ENCODE measurements around the gene SFXN4.
"Not testable (repeated sequence)": the region's sequence is repeated elsewhere in the genome, so short reads cannot be mapped to it uniquely, and the experiment has no call there.

SFXN4 gene

DNA sequence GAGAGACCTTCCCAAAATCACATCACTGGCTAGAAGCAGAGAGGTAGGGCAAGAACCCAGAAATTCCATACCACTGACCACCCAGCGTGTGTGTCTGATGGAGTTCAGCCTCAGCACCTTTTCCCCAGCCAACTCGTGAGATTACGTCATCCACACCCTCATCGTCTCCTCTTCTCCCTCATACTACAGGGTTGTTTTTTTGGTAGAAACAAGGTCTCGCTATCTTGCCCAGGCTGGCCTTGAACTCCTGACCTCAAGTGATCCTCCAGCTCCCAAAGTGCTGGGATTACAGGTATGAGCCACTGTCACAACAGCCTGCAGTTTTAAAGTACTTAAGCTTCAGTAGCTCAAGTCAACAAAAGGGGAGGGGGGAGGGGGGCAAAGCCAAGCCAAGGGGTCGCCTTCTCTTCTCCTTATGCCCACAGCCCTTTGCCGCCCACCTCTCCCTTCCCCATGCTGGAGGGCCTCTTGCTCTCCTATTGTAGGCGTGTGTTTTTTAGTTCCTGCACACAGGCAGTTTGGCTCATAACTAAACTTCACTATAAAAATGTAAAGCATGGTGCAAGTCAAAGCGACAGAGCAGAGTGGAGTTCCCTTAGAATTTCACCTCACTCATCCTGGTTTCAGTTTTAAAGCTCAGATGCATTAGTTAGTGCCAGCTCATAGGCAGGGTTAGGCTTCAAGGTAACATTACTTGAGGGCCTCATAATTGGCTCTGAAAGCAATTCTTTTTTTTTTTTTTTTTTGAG, 18.3 kb upstream of the SFXN4 start:
- Histone ChIP-seq H3K9ac (ENCODE audit: low read length) (no peak overlapping the region), H3K9me3 (ENCODE audit: control insufficient read depth, low read depth, low read length) (no peaks in the 10 kb centered on the region), H3K4me1 (ENCODE audit: control insufficient read depth, low read depth, low read length) (peaks cover 4% of the 10 kb centered on the region), H3K36me3 (ENCODE audit: control insufficient read depth, low read depth, low read length) (no peaks in the 10 kb centered on the region), H3K27ac (ENCODE audit: low read length) (no peak overlapping the region), H3K27me3 (ENCODE audit: control insufficient read depth, insufficient read depth, low read length) (no peaks in the 10 kb centered on the region), H3K4me3 (ENCODE audit: low read length) (no peak overlapping the region)

DNA sequence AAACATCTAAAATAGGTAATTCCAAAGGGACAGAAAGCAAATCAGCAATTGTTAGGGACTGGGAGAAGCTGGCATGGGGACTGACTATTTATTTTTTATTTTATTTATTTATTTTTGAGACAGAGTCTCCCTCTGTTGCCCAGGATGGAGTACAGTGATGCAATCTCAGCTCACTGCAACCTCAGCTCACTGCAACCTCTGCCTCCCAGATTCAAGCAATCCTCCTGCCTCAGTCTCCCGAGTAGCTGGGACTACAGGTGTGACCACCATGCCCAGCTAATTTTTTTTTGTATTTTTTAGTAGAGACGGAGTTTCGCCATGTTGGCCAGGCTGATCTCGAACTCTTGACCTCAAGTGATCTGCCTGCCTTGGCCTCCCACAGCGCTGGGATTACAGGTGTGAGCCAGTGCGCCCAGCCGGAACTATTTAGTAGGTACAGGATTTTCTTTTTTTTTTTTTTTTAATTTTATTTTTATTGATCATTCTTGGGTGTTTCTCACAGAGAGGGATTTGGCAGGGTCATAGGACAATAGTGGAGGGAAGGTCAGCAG, 15.4 kb upstream of the SFXN4 start:
- not testable (repeated sequence) for H3K4me3 ChIP-seq (ENCODE audit: low read length); H3K9ac ChIP-seq (ENCODE audit: low read length); H3K27ac ChIP-seq (ENCODE audit: low read length); H3K9me3 ChIP-seq (ENCODE audit: control insufficient read depth, low read depth, low read length); H3K27me3 ChIP-seq (ENCODE audit: control insufficient read depth, insufficient read depth, low read length); H3K4me1 ChIP-seq (ENCODE audit: control insufficient read depth, low read depth, low read length)
- peaks cover 12% of the 10 kb centered on the region for H3K36me3 ChIP-seq (ENCODE audit: control insufficient read depth, low read depth, low read length)

DNA sequence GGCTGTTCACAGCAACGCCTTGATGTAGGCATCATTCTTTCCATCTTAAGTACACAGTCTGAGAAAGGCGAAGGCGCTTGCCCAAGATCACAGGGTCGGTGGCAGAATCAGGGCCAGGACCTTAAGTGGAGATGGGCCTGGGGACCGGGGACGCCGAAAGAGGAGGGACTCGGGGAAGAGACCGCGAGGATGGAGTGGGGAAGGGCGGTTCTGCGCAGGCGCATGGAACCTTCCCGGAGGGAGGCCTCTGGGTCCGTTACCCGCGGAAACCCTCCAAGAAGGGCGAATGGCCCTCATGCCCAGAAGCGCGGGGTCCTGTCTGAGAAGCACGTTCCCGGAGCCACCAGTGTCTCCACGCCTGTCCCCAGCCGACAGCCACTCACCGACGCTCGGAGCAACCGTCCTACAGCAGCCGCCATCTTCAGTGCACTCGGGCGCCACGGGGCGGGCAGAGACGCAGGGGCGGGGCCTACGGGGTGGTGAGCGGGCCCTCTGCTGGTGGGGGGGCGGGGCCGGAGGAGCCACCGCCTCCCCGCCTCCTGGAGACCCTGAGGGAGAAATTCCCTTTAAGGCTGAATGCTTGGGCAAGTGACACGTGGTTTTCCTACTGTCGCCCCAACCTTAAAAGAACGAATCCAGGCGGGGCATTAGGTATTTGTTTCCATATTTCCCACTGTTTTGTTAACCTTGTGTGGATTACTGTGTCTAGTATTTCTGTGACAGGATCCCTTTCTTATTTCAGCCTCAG, 13.0 kb upstream of the SFXN4 start, which contains the start of gene PRDX3:
TSS of gene PRDX3 (minus strand) at position 441 of the 748 bp plus-strand sequence. CDS start at position 419, 22 bp downstream.
- Histone ChIP-seq H3K9ac (ENCODE audit: low read length) (peak within 1 kb of the TSS; percentile 93), H3K4me3 (ENCODE audit: low read length) (peak within 1 kb of the TSS; percentile 88), H3K36me3 (ENCODE audit: control insufficient read depth, low read depth, low read length) (peaks cover 30% of the 10 kb centered on the region), H3K9me3 (ENCODE audit: control insufficient read depth, low read depth, low read length) (no peaks in the 10 kb centered on the region), H3K4me1 (ENCODE audit: control insufficient read depth, low read depth, low read length) (peaks cover 5% of the 10 kb centered on the region), H3K27ac (ENCODE audit: low read length) (peak within 1 kb of the TSS; percentile 61), H3K27me3 (ENCODE audit: control insufficient read depth, insufficient read depth, low read length) (no peaks in the 10 kb centered on the region)

DNA sequence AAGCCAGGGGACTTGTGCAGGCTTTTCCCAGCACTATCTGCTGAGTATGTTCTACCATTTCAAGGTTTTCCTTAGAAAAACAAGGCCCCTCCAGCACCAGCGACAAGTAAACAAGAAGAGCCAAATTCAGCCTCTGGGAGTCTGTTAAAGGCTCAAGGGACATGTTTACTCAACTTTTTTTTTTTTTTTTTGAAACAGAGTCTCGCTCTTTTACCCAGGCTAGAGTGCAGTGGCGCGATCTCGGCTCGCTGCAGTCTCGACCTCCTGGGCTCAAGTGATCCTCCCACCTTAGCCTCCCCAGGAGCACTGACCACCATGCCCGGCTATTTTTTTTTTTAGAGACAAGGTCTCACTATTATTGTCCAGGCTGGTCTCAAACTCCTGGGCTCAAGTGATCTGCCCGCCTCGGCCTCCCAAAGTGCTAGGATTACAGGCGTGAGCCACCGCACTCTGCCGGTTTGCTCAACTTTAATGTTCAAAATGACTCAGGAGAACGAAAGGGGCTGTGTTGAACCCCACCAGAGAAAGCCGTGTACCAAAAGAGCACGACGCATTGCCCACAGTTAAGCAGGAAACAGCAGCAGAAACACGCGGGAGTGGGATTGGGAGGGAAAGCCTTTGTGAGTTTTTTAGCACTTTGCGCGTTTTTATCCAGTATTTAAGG, 12.3 kb upstream of the SFXN4 start:
- H3K27me3 ChIP-seq (ENCODE audit: control insufficient read depth, insufficient read depth, low read length): no peaks in the 10 kb centered on the region
- peaks cover 37% of the 10 kb centered on the region for H3K36me3 ChIP-seq (ENCODE audit: control insufficient read depth, low read depth, low read length)
- peak overlapping the region; percentile 93 for H3K9ac ChIP-seq (ENCODE audit: low read length)
- H3K9me3 ChIP-seq (ENCODE audit: control insufficient read depth, low read depth, low read length): no peaks in the 10 kb centered on the region
- peak overlapping the region; percentile 88 for H3K4me3 ChIP-seq (ENCODE audit: low read length)
- peak overlapping the region; percentile 61 for H3K27ac ChIP-seq (ENCODE audit: low read length)
- H3K4me1 ChIP-seq (ENCODE audit: control insufficient read depth, low read depth, low read length): peaks cover 5% of the 10 kb centered on the region

DNA sequence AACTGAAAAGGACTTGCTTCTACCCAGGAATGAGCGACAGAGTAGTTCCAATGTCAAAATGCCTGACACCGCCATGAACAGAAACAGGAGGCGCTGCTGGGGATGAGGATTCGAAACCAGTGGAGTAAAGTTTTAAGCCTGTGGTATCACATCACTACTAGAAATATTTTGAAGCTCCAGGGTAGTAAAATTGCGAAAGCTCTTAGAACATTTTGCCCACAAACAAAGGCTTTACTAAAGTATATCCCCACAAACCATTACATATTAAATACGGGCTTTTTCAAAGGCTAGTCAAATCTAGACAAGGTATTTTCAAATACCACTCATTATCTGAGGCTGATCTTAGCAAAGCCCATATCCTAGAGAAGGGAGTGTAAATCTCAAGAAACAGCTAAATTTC, 10.7 kb upstream of the SFXN4 start:
- Histone ChIP-seq H3K9ac (ENCODE audit: low read length) (no peak overlapping the region), H3K36me3 (ENCODE audit: control insufficient read depth, low read depth, low read length) (peaks cover 51% of the 10 kb centered on the region), H3K27me3 (ENCODE audit: control insufficient read depth, insufficient read depth, low read length) (no peaks in the 10 kb centered on the region), H3K9me3 (ENCODE audit: control insufficient read depth, low read depth, low read length) (no peaks in the 10 kb centered on the region), H3K27ac (ENCODE audit: low read length) (no peak overlapping the region), H3K4me3 (ENCODE audit: low read length) (no peak overlapping the region), H3K4me1 (ENCODE audit: control insufficient read depth, low read depth, low read length) (peaks cover 5% of the 10 kb centered on the region)

DNA sequence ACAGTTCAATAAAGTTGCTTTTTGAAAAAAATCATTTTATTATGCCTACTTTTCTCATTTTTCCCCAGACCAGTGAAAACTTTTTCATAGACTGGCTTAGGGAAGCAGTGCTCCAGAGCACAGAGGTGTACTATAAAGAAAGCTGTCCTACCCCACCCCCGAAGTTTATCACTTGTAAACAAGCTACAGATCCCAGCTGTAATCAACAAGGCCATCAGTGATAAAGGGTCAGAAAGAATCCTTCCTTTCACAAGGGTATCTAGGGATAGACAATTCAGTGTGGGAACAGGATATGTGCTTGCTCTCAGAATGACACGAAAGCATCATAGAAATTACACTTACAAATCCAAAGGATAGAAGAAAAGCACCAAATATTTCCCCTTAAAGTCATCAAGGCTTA, 8.6 kb upstream of the SFXN4 start:
- peaks cover 68% of the 10 kb centered on the region for H3K36me3 ChIP-seq (ENCODE audit: control insufficient read depth, low read depth, low read length)

DNA sequence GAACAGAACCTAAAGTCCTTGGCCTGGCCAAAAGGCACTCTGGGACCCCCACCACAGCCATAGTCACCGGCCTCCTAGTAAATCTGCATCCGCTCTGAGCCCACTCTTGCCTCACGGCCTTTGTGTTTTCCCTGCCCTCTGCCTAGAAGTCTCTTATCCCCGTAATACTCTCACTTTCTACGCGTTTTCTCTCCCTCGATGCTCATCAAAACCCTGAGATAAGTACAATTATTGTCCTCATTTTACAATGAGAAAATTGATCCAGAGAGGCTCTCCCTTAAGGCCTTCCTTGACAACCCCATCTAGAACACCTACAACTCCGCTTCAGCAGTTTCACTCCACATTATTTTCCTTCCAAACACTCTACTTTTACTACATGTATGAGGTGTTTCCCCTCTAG, 1.5 kb upstream of the SFXN4 start:
- Histone ChIP-seq H3K9ac (ENCODE audit: low read length) (no peak overlapping the region), H3K4me1 (ENCODE audit: control insufficient read depth, low read depth, low read length) (no peaks in the 10 kb centered on the region), H3K27me3 (ENCODE audit: control insufficient read depth, insufficient read depth, low read length) (no peaks in the 10 kb centered on the region), H3K27ac (ENCODE audit: low read length) (no peak overlapping the region), H3K36me3 (ENCODE audit: control insufficient read depth, low read depth, low read length) (peaks cover 44% of the 10 kb centered on the region), H3K9me3 (ENCODE audit: control insufficient read depth, low read depth, low read length) (no peaks in the 10 kb centered on the region), H3K4me3 (ENCODE audit: low read length) (no peak overlapping the region)

More for the DNA sequence above, 8.6 kb upstream of the SFXN4 start:
- Histone ChIP-seq H3K9ac (ENCODE audit: low read length) (no peak overlapping the region), H3K27me3 (ENCODE audit: control insufficient read depth, insufficient read depth, low read length) (no peaks in the 10 kb centered on the region), H3K4me3 (ENCODE audit: low read length) (no peak overlapping the region), H3K27ac (ENCODE audit: low read length) (no peak overlapping the region), H3K9me3 (ENCODE audit: control insufficient read depth, low read depth, low read length) (no peaks in the 10 kb centered on the region), H3K4me1 (ENCODE audit: control insufficient read depth, low read depth, low read length) (peaks cover 3% of the 10 kb centered on the region)

DNA sequence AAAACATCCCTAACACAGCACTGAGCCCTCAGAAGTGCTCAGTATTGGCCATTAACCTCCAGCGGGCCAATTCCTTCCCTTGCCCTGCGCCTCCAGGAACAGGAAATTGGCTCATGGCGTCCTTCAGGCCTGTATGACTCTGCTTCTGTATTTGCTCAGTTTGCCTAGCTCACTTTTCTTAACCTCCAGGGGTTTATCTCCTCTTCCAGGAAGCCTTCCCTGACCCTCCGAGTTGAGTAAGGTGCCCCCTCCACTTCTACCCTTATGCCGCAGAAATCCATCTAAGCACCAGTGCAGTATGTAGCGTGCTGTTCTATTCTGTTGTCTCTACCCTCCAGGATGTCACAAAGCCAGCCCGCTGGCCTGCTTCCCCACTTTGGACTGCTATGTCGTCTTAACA, 1.1 kb upstream of the SFXN4 start:
- Histone ChIP-seq H3K4me3 (ENCODE audit: low read length) (no peak overlapping the region), H3K4me1 (ENCODE audit: control insufficient read depth, low read depth, low read length) (no peaks in the 10 kb centered on the region), H3K36me3 (ENCODE audit: control insufficient read depth, low read depth, low read length) (peaks cover 39% of the 10 kb centered on the region), H3K9ac (ENCODE audit: low read length) (no peak overlapping the region), H3K27me3 (ENCODE audit: control insufficient read depth, insufficient read depth, low read length) (no peaks in the 10 kb centered on the region), H3K9me3 (ENCODE audit: control insufficient read depth, low read depth, low read length) (no peaks in the 10 kb centered on the region), H3K27ac (ENCODE audit: low read length) (no peak overlapping the region)

DNA sequence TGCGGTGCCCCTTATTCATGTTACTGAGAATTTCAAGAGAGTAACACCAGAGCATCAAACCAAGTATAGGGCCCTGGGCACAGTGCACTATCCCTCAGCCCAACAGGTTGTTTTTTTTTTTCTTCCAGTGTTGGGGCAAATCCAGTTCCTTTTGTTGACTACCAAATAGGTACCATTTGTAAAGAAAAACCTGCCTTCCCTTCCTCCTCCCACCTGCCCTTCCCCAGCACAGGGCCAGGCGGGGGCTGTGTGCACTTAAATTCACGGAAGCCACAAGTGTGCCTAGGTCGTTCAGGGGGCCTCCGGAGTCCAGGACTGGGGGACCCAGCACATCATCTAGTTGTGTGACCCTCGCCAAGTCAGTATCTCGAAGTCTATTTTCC, 595 bp upstream of the SFXN4 start:
- Histone ChIP-seq H3K36me3 (ENCODE audit: control insufficient read depth, low read depth, low read length) (peaks cover 34% of the 10 kb centered on the region), H3K4me3 (ENCODE audit: low read length) (peak overlapping the region; percentile 53), H3K4me1 (ENCODE audit: control insufficient read depth, low read depth, low read length) (no peaks in the 10 kb centered on the region), H3K9ac (ENCODE audit: low read length) (peak overlapping the region; percentile 73), H3K27ac (ENCODE audit: low read length) (no peak overlapping the region), H3K9me3 (ENCODE audit: control insufficient read depth, low read depth, low read length) (no peaks in the 10 kb centered on the region), H3K27me3 (ENCODE audit: control insufficient read depth, insufficient read depth, low read length) (no peaks in the 10 kb centered on the region)

DNA sequence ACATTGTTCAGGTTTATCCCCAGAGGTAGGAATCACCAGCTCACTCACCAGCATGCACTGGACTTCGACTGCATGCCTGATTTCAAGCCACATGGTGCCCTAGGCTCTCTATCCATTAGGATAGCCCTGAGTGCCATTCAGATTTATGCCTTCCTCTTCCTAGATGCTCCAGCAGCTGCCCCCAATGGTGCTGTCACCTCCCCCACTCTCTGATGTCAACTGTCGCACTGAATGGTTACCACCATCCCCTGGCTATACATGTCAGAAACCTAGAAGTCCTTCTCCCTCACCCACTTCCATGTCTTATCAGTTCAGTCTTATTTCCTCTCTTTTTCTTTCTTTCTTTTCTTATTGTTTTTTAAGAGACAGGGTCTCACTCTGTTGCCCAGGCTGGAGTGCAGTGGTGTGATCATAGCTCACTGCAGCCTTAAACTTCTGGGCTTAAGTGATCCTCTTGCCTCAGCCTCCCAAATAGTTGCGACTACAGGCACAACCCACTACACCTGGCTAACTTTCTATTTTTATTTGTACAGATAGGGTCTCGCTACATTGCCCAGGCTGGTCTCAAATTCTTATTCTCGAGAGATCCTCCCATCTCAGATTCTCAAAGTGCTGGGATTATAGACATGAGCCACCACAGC, 2.9 kb downstream of the SFXN4 start:
- Histone ChIP-seq H3K9ac (ENCODE audit: low read length) (no peak overlapping the region), H3K9me3 (ENCODE audit: control insufficient read depth, low read depth, low read length) (no peaks in the 10 kb centered on the region), H3K36me3 (ENCODE audit: control insufficient read depth, low read depth, low read length) (peaks cover 13% of the 10 kb centered on the region), H3K27ac (ENCODE audit: low read length) (no peak overlapping the region), H3K4me3 (ENCODE audit: low read length) (no peak overlapping the region), H3K27me3 (ENCODE audit: control insufficient read depth, insufficient read depth, low read length) (no peaks in the 10 kb centered on the region), H3K4me1 (ENCODE audit: control insufficient read depth, low read depth, low read length) (no peaks in the 10 kb centered on the region)

Measured in iPS-18a (cell line).